ENCODE data around the gene GALNT18. TPM values are rescaled to one million over a fixed set of nuclear protein-coding genes. Genes with fewer than 3 reads are reported as not detected.

The GALNT18 gene
- total and polyA plus RNA-seq, 4 donors: 17.7 to 109 (median 63.7) TPM

GRCh38 chr11:11414996-11415395, 206.8 kb downstream of the GALNT18 start:
- WGBS, 2 donors: 84 to 92% methylated on average over 7 of the region's 7 CpGs
- no peak overlapping the region for H3K27ac ChIP-seq (ENCODE audit: low read depth in 1 of 2, low read length in 1 of 2)
- H3K9ac ChIP-seq (ENCODE audit: insufficient read depth in 1 of 2, low read length in 2 of 2): no peak overlapping the region
- no peak for TF ChIP-seq CTCF (IDR thresholded peaks at IDR 0.05; ENCODE audit: control extremely low read depth, extremely low read depth)
- ATAC-seq (ENCODE audit: insufficient read depth, low FRiP score) (no peak), DNase-seq (no peak)
- H3K9me3 ChIP-seq (ENCODE audit: control insufficient read depth in 4 of 4, insufficient read depth in 3 of 4, low read length in 3 of 4): no peaks in the 10 kb centered on the region
- no peaks in the 10 kb centered on the region for H3K27me3 ChIP-seq (ENCODE audit: control insufficient read depth in 3 of 3, insufficient read depth in 3 of 3, low read length in 2 of 3)
- no peak overlapping the region for H3K4me3 ChIP-seq
- peaks cover 0 to 1% (median 0%) of the 10 kb centered on the region in 4 donors for H3K36me3 ChIP-seq (ENCODE audit: control insufficient read depth in 4 of 4, insufficient read depth in 4 of 4, low read length in 4 of 4)
- H3K4me1 ChIP-seq (ENCODE audit: control insufficient read depth in 5 of 5, insufficient read depth in 5 of 5, low read length in 5 of 5): peaks cover 0 to 9% (median 0%) of the 10 kb centered on the region in 5 donors

GRCh38 chr11:11413776-11414175, 208.0 kb downstream of the GALNT18 start:
- Histone ChIP-seq H3K27ac (ENCODE audit: low read depth in 1 of 2, low read length in 1 of 2) (no peak overlapping the region), H3K9ac (ENCODE audit: insufficient read depth in 1 of 2, low read length in 2 of 2) (no peak overlapping the region), H3K4me3 (no peak overlapping the region), H3K9me3 (ENCODE audit: control insufficient read depth in 4 of 4, insufficient read depth in 3 of 4, low read length in 3 of 4) (no peaks in the 10 kb centered on the region), H3K4me1 (ENCODE audit: control insufficient read depth in 5 of 5, insufficient read depth in 5 of 5, low read length in 5 of 5) (peaks cover 0 to 14% (median 0%) of the 10 kb centered on the region in 5 donors), H3K27me3 (ENCODE audit: control insufficient read depth in 3 of 3, insufficient read depth in 3 of 3, low read length in 2 of 3) (no peaks in the 10 kb centered on the region), H3K36me3 (ENCODE audit: control insufficient read depth in 4 of 4, insufficient read depth in 4 of 4, low read length in 4 of 4) (peaks cover 0 to 1% (median 0%) of the 10 kb centered on the region in 4 donors)
- ATAC-seq (ENCODE audit: insufficient read depth, low FRiP score) (no peak), DNase-seq (no peak)
- no peak for TF ChIP-seq CTCF (IDR thresholded peaks at IDR 0.05; ENCODE audit: control extremely low read depth, extremely low read depth)
- WGBS, 2 donors: 92% methylated on average over 6 of the region's 6 CpGs

DNA sequence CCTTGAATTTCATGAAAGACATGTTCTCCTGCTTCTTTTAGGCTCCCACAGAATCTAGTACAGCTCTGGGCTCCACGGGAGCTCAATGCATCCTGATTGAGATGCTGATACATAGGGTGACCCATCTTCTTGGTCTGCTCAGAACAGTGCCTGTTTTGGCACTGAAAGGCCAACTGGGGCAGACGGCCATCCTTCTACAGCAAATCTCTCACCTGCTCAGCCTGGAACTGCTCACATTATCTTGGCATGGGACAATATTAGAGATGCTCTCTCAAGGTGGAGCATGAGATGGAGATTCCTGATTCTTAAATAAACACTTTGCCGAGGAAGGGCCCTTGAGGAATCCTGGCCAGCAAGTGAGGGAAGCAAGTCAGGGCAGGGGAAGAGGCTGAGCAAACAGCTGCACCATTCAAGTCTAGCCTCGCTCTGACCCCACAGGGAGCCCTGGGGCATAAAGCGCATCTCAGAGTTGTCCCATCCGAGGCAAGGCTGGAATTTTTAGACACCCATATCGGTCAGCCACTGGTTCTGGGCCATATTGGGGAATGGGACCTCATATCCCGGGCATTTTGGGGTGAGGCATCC, 210.3 kb downstream of the GALNT18 start:
- no peak overlapping the region for H3K9ac ChIP-seq (ENCODE audit: insufficient read depth in 1 of 2, low read length in 2 of 2)
- H3K4me3 ChIP-seq: no peak overlapping the region
- no peaks in the 10 kb centered on the region for H3K27me3 ChIP-seq (ENCODE audit: control insufficient read depth in 3 of 3, insufficient read depth in 3 of 3, low read length in 2 of 3)
- ATAC-seq (ENCODE audit: insufficient read depth, low FRiP score) (no peak), DNase-seq (no peak)
- no peaks in the 10 kb centered on the region for H3K36me3 ChIP-seq (ENCODE audit: control insufficient read depth in 4 of 4, insufficient read depth in 4 of 4, low read length in 4 of 4)
- no peak overlapping the region for H3K27ac ChIP-seq (ENCODE audit: low read depth in 1 of 2, low read length in 1 of 2)
- H3K4me1 ChIP-seq (ENCODE audit: control insufficient read depth in 5 of 5, insufficient read depth in 5 of 5, low read length in 5 of 5): peaks cover 0 to 19% (median 18%) of the 10 kb centered on the region in 5 donors
- H3K9me3 ChIP-seq (ENCODE audit: control insufficient read depth in 4 of 4, insufficient read depth in 3 of 4, low read length in 3 of 4): no peaks in the 10 kb centered on the region
- 81 to 88% methylated on average over 8 of the region's 8 CpGs for WGBS, 2 donors
- no peak for TF ChIP-seq CTCF (IDR thresholded peaks at IDR 0.05; ENCODE audit: control extremely low read depth, extremely low read depth)

- H3K9me3 ChIP-seq (ENCODE audit: control insufficient read depth in 4 of 4, insufficient read depth in 3 of 4, low read length in 3 of 4): no peaks in the 10 kb centered on the region
- 62 to 70% methylated on average over 3 of the region's 3 CpGs for WGBS, 2 donors
- H3K4me3 ChIP-seq: no peak overlapping the region
- H3K36me3 ChIP-seq (ENCODE audit: control insufficient read depth in 4 of 4, insufficient read depth in 4 of 4, low read length in 4 of 4): no peaks in the 10 kb centered on the region
- H3K4me1 ChIP-seq (ENCODE audit: control insufficient read depth in 5 of 5, insufficient read depth in 5 of 5, low read length in 5 of 5): peaks cover 0 to 23% (median 18%) of the 10 kb centered on the region in 5 donors
- no peak for DNase-seq
- no peak for TF ChIP-seq CTCF (IDR thresholded peaks at IDR 0.05; ENCODE audit: control extremely low read depth, extremely low read depth)
- no peak overlapping the region for H3K27ac ChIP-seq (ENCODE audit: low read depth in 1 of 2, low read length in 1 of 2)
- H3K27me3 ChIP-seq (ENCODE audit: control insufficient read depth in 3 of 3, insufficient read depth in 3 of 3, low read length in 2 of 3): no peaks in the 10 kb centered on the region
- no peak for ATAC-seq (ENCODE audit: insufficient read depth, low FRiP score)
- H3K9ac ChIP-seq (ENCODE audit: insufficient read depth in 1 of 2, low read length in 2 of 2): no peak overlapping the region
These were observed 211.9 kb downstream of the GALNT18 start for GRCh38 chr11:11409901-11410300.
